ENCODE results near the gene GAK. TPM values are rescaled to one million over a fixed set of nuclear protein-coding genes. Genes with fewer than 3 reads are reported as not detected.

GAK gene
- total RNA-seq, 1 donor from 2014 or later = 89.1 TPM

DNA sequence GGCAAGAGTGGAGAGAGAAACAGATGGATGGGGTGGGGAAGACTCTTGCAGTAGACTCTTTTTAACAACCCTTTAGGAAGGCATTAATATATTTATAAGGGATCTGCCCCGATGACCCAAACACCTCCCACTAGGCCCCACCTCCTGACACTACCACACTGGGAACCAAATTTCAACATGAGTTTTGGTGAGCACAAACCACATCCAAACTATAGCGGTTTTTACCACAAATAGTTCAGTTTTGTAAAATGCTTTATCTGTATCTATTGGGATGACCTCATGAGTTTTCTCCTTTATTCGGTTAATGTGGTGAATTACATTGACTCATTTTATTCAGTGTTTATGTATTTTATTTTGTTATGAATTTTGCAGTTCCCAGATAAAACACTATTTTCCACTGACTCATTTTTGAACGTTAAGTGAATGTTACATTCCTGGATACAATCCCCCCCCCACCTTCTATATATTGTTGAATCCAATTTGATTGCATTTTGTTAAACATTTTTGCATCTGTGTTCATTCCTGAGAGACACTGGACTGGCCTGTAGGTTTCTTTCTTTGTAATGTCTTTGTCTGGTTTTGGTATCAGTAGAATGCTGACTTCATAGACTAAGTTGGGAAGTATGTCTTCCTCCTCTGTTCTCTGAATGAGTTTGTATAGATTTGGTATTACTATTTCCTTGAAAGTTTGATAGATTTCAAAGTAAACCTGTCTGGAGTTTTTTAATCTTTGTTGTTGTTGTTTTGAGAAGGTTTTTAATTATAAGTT is 92.3 kb downstream of the GAK start:
- Histone ChIP-seq H3K9me3 (peaks cover 6% of the 10 kb centered on the region), H3K36me3 (peaks cover 0 to 3% of the 10 kb centered on the region in 2 donors), H3K27ac (no peak overlapping the region), H3K4me1 (no peaks in the 10 kb centered on the region), H3K4me3 (no peak overlapping the region), H3K27me3 (no peaks in the 10 kb centered on the region)
- DNase-seq (ENCODE audit: extremely low spot score in 2 of 2) = no peak
- intact Hi-C loops (cut with DNase I) = no loop called here
- TF ChIP-seq POLR2AphosphoS5 (IDR thresholded peaks at IDR 0.05; ENCODE audit: insufficient read depth in 1 of 2, low read depth in 1 of 2) (no peak), POLR2A (IDR thresholded peaks at IDR 0.05) (no peak)
- TF ChIP-seq, protein P1, sequence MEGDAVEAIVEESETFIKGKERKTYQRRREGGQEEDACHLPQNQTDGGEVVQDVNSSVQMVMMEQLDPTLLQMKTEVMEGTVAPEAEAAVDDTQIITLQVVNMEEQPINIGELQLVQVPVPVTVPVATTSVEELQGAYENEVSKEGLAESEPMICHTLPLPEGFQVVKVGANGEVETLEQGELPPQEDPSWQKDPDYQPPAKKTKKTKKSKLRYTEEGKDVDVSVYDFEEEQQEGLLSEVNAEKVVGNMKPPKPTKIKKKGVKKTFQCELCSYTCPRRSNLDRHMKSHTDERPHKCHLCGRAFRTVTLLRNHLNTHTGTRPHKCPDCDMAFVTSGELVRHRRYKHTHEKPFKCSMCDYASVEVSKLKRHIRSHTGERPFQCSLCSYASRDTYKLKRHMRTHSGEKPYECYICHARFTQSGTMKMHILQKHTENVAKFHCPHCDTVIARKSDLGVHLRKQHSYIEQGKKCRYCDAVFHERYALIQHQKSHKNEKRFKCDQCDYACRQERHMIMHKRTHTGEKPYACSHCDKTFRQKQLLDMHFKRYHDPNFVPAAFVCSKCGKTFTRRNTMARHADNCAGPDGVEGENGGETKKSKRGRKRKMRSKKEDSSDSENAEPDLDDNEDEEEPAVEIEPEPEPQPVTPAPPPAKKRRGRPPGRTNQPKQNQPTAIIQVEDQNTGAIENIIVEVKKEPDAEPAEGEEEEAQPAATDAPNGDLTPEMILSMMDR (IDR thresholded peaks at IDR 0.05) = no peak

DNA sequence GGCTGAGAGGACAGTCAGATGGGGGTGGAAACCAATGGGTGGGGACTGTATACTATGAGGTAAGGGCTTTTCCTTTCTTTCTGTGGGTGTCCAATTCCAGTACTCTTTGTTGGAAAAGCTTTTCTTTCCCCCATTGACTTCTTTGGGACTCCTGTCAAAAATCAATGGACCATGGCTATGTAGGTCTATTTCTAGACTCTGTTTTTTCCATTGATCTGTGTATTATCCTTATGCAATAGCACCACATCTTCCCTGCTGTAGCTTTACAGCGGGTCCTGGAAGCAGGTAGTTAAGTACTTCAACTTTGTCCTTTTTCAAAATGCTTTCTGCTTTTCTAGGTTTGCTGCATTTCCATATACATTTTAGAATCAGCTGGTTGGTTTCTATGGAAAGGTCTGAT is 94.3 kb downstream of the GAK start:
- intact Hi-C loops (cut with DNase I) = no loop called here
- TF ChIP-seq POLR2AphosphoS5 (IDR thresholded peaks at IDR 0.05; ENCODE audit: insufficient read depth in 1 of 2, low read depth in 1 of 2) (no peak), POLR2A (IDR thresholded peaks at IDR 0.05) (no peak)
- Histone ChIP-seq H3K9me3 (peaks cover 6% of the 10 kb centered on the region), H3K27me3 (no peaks in the 10 kb centered on the region), H3K27ac (no peak overlapping the region), H3K36me3 (peaks cover 0 to 3% of the 10 kb centered on the region in 2 donors), H3K4me3 (no peak overlapping the region), H3K4me1 (no peaks in the 10 kb centered on the region)
- DNase-seq (ENCODE audit: extremely low spot score in 2 of 2) = no peak

DNA sequence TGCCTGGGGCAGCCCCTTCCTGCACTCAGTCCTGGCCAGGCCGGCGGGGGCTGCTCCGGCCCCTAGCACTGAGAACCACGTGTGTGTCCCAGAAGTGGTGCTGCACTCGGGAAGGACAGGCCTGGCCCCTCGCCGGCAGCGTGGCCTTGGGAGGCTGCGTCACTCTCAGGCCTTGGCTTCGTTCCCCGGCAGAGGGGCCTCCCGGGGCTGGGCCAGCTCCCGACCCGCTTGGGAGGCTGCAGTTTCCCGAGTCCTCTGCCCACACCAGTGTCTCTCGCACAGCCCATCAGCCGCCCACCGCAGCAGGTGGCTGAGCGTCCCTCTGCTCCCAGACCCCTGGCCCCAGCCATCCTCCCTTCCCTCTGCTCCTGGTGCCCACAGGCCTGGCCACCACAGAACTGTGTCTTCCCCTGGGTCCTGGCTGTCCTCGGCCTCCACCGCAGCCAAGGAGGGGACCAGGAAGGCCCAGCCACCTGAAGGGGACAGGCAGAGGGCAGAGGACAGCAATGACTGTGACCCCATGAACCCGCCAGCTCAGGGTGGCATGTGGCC is 95.3 kb downstream of the GAK start:
- Histone ChIP-seq H3K9me3 (peaks cover 6% of the 10 kb centered on the region), H3K4me1 (no peaks in the 10 kb centered on the region), H3K4me3 (no peak overlapping the region), H3K36me3 (peaks cover 0 to under 1% of the 10 kb centered on the region in 2 donors), H3K27me3 (no peaks in the 10 kb centered on the region), H3K27ac (no peak overlapping the region)
- TF ChIP-seq POLR2A (IDR thresholded peaks at IDR 0.05) (no peak), POLR2AphosphoS5 (IDR thresholded peaks at IDR 0.05; ENCODE audit: insufficient read depth in 1 of 2, low read depth in 1 of 2) (no peak)
- TF ChIP-seq, protein P1 (IDR thresholded peaks at IDR 0.05) = no peak
- intact Hi-C loops (cut with DNase I) = no loop called here
- DNase-seq (ENCODE audit: extremely low spot score in 2 of 2) = no peak

DNA sequence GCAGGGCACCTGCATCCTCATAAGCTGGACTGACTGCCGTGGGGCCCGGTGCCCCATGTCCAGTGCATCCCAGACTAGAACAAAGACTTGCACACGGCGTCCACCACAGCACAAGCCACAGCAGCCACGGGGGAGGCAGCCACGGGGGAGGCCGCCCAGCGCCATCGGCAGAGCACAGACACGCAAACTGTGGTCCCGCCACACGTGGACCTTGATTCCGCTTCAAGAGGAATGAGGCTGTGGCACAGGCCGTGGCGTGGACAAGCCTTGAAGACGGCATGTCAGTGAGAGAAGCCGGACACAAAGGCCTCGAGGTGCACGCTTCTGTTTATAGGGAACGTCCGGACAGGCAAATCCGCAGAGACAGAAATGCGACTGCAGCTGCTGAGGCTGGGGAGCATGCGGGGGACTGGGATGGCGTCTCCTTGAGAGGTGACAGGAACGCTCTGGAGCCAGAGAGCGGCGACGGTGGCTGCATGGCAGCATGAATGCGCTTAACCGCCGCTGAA is 96.1 kb downstream of the GAK start:
- TF ChIP-seq, protein P1 (IDR thresholded peaks at IDR 0.05) = no peak
- TF ChIP-seq POLR2A (IDR thresholded peaks at IDR 0.05) (no peak), POLR2AphosphoS5 (IDR thresholded peaks at IDR 0.05; ENCODE audit: insufficient read depth in 1 of 2, low read depth in 1 of 2) (no peak)
- no peaks in the 10 kb centered on the region for H3K27me3 ChIP-seq
- DNase-seq (ENCODE audit: extremely low spot score in 2 of 2) = no peak
- no peak overlapping the region for H3K27ac ChIP-seq
- no peaks in the 10 kb centered on the region for H3K36me3 ChIP-seq
- intact Hi-C loops (cut with DNase I) = no loop called here
- no peak overlapping the region for H3K4me3 ChIP-seq
- no peaks in the 10 kb centered on the region for H3K4me1 ChIP-seq
- peaks cover 6% of the 10 kb centered on the region for H3K9me3 ChIP-seq

DNA sequence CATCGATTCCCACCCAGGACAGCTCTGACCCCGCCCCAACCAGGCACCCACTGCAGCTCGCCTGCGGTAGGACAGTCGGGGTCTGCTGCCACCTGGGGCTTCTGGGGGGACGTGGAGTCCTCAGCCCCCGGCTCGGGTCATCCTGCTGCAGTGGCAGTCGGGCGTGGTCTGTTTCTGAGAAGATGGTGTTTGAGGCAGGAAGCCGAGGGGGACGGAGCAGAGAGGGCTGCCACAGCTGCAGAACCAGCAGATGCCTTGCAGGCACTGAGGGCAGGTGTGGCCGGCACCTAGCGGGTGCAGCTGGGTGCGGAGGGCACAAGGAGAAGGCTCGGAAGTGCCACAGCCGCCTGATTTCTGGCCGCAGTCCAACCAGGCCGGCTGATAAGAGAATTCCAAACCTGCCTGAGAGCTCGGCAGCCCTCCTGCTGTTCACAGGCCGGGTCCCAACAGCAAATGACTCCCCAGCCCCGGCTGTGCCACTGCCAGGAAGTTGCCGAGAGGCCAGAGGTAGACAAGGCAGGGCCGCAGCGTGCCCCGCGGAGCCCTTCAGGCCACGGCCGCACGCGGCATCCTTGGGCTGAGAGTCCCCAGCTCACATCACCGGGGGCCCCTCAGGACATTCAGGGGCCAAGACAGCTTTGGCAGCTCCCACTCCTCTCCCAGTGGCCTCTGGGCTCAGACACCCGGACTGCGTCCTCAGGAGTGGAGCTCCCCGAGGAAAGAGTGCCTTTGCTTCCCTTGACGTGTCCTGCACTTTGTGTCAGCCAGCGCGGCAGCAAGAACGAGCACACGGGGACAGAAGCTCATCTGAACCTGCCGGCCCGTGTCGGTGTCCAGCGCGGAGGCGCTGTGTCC is 96.7 kb downstream of the GAK start:
- Histone ChIP-seq H3K4me3 (no peak overlapping the region), H3K36me3 (no peaks in the 10 kb centered on the region), H3K27me3 (no peaks in the 10 kb centered on the region), H3K9me3 (peaks cover 6% of the 10 kb centered on the region), H3K27ac (no peak overlapping the region), H3K4me1 (no peaks in the 10 kb centered on the region)
- intact Hi-C loops (cut with DNase I) = no loop called here
- no peak for TF ChIP-seq POLR2A (IDR thresholded peaks at IDR 0.05)
- TF ChIP-seq, protein P1 (IDR thresholded peaks at IDR 0.05) = no peak
- DNase-seq (ENCODE audit: extremely low spot score in 2 of 2) = no peak

All from vagina (tissue), 2 donors.